WTC11 (cell line): Measurements from ENCODE around the gene DTX4. TPM values are rescaled to one million over a fixed set of nuclear protein-coding genes. Genes with fewer than 3 reads are reported as not detected.
A peak's percentile ranks its signal among the peaks of the same experiment; 100 is the strongest.

Source experiments
- ATAC-seq: fragments of 200-7000 bp; cut with Tn5 transposase; 2 replicates; pipeline ENCODE4 v1.10.0; 2021; ENCODE audit warnings: mild to moderate bottlenecking, moderate library complexity
- CTCF ChIA-PET: fragments of 300-600 bp; sonication (Branson Sonifier 250); formaldehyde crosslinking; loops from one replicate; lab custom pipeline; 2021; ENCODE audit warnings: antibody characterized with exemption; lab: Charles Lee
- POLR2A ChIA-PET: fragments of 350-600 bp; sonication (Branson Sonifier 250); formaldehyde crosslinking; loops from one replicate; lab custom pipeline; 2021; ENCODE audit warnings: antibody characterized with exemption; lab: Charles Lee
- DNase-seq: peaks from one replicate; pipeline ENCODE4 v3.0.0; 2021; ENCODE audit warnings: low spot score
- H3K27ac Mint-ChIP-seq: 2 replicates; pipeline ENCODE4 v1.8.0; 2021; ENCODE audit warnings: mixed read lengths
- H3K27me3 Mint-ChIP-seq: 2 replicates; pipeline ENCODE4 v1.8.0; 2021; ENCODE audit warnings: low read depth, mild to moderate bottlenecking, moderate library complexity, mixed read lengths
- H3K36me3 Mint-ChIP-seq: 2 replicates; pipeline ENCODE4 v1.8.0; 2021; ENCODE audit warnings: mixed read lengths
- H3K4me1 Mint-ChIP-seq: 2 replicates; pipeline ENCODE4 v1.8.0; 2022; ENCODE audit warnings: mixed read lengths
- H3K4me3 Mint-ChIP-seq: 2 replicates; pipeline ENCODE4 v1.8.0; 2021; ENCODE audit warnings: mild to moderate bottlenecking, moderate library complexity, mixed read lengths
- H3K9me3 Mint-ChIP-seq: 2 replicates; pipeline ENCODE4 v1.8.0; 2021; ENCODE audit warnings: mixed read lengths
- E2F1 ChIP-seq: sonication (generic); formaldehyde crosslinking; IDR thresholded peaks from 2 replicates; pipeline ENCODE4 v1.8.0; 2022; ENCODE audit warnings: mild to moderate bottlenecking, missing genetic modification reagents
- GABPB1 ChIP-seq: sonication (generic); formaldehyde crosslinking; IDR thresholded peaks from 2 replicates; pipeline ENCODE4 v1.8.1; 2023; ENCODE audit warnings: mild to moderate bottlenecking, missing genetic modification reagents
- GTF2I ChIP-seq: fragments of 250-450 bp; sonication (Bioruptor Pico); conservative IDR thresholded peaks from 2 replicates; pipeline ENCODE4 v1.4.0; 2021; ENCODE audit warnings: mild to moderate bottlenecking
- HMGA2 ChIP-seq: fragments of 250-450 bp; sonication (Bioruptor Pico); IDR thresholded peaks from 2 replicates; pipeline ENCODE4 v1.4.0; 2021; ENCODE audit warnings: mild to moderate bottlenecking, moderate library complexity
- JAZF1 ChIP-seq: fragments of 250-450 bp; sonication (Bioruptor Pico); IDR thresholded peaks from 2 replicates; pipeline ENCODE4 v1.9.0; 2021; ENCODE audit warnings: moderate library complexity, mild to moderate bottlenecking, inconsistent platforms
- KAT7 ChIP-seq: sonication (generic); formaldehyde crosslinking; IDR thresholded peaks from 2 replicates; pipeline ENCODE4 v1.8.1; 2023; ENCODE audit warnings: missing genetic modification reagents, mild to moderate bottlenecking, borderline replicate concordance
- PREB ChIP-seq: sonication (generic); formaldehyde crosslinking; IDR thresholded peaks from 2 replicates; pipeline ENCODE4 v1.8.1; 2022; ENCODE audit warnings: mild to moderate bottlenecking, missing genetic modification reagents, moderate library complexity, borderline replicate concordance
- SMAD4 ChIP-seq: sonication (generic); formaldehyde crosslinking; IDR thresholded peaks from 2 replicates; pipeline ENCODE4 v1.8.0; 2022; ENCODE audit warnings: mild to moderate bottlenecking, missing genetic modification reagents
- TEAD1 ChIP-seq: sonication (generic); formaldehyde crosslinking; IDR thresholded peaks from 2 replicates; pipeline ENCODE4 v1.8.0; 2022; ENCODE audit warnings: mild to moderate bottlenecking, missing genetic modification reagents
- TEAD4 ChIP-seq: sonication (generic); formaldehyde crosslinking; IDR thresholded peaks from 2 replicates; pipeline ENCODE4 v1.8.0; 2022; ENCODE audit warnings: mild to moderate bottlenecking, missing genetic modification reagents
- ZBTB21 ChIP-seq: sonication (generic); formaldehyde crosslinking; IDR thresholded peaks from 2 replicates; pipeline ENCODE4 v1.8.1; 2023; ENCODE audit warnings: mild to moderate bottlenecking, missing genetic modification reagents, borderline replicate concordance
- ZMAT4 ChIP-seq: fragments of 250-450 bp; sonication (Bioruptor Pico); IDR thresholded peaks from 2 replicates; pipeline ENCODE4 v1.9.0; 2021; ENCODE audit warnings: mild to moderate bottlenecking
- ZNF281 ChIP-seq: sonication (generic); formaldehyde crosslinking; IDR thresholded peaks from 2 replicates; pipeline ENCODE4 v1.8.0; 2023; ENCODE audit warnings: mild to moderate bottlenecking, missing genetic modification reagents
- ZNF512 ChIP-seq: sonication (generic); formaldehyde crosslinking; IDR thresholded peaks from 2 replicates; pipeline ENCODE4 v1.8.1; 2022; ENCODE audit warnings: missing genetic modification reagents, borderline replicate concordance
- total RNA-seq: library from RNA; stranded (reverse); gene quantifications from 3 replicates; pipeline ENCODE4 v1.2.3, GENCODE V29; 2021

Gene DTX4
- total RNA-seq, 1 experiment from 2014 or later, result 15.5 TPM

GRCh38 chr11:59254286-59254685, 82.4 kb downstream of the DTX4 start:
- no peak for ATAC-seq
- CTCF ChIA-PET, result interaction anchor here (0.6 kb wide), 1 partner anchor 9 kb away, joined by 3 read pairs; no protein-coding TSS in a partner anchor
- Mint-ChIP-seq H3K36me3 (no peaks in the 10 kb centered on the region), H3K9me3 (peaks cover 16% of the 10 kb centered on the region), H3K27ac (no peak overlapping the region), H3K4me1 (peaks cover 34% of the 10 kb centered on the region)
- TF ChIP-seq PREB (CRISPR knock-in tag) (no peak), KAT7 (CRISPR knock-in tag) (no peak), ZNF512 (CRISPR knock-in tag) (no peak), E2F1 (CRISPR knock-in tag) (no peak), HMGA2 (no peak), TEAD4 (CRISPR knock-in tag) (no peak), JAZF1 (CRISPR knock-in tag) (no peak), ZMAT4 (CRISPR knock-in tag) (no peak)
- TF ChIP-seq, all 79 proteins: peak for 0
- H3K27me3 Mint-ChIP-seq, result no peaks in the 10 kb centered on the region
- DNase-seq, result no peak
- POLR2A ChIA-PET, result no interaction called here
- H3K4me3 Mint-ChIP-seq, result no peak overlapping the region

- Mint-ChIP-seq H3K4me1 (peaks cover 34% of the 10 kb centered on the region), H3K4me3 (peak overlapping the region; percentile 28), H3K27ac (no peak overlapping the region), H3K27me3 (no peaks in the 10 kb centered on the region), H3K36me3 (no peaks in the 10 kb centered on the region), H3K9me3 (peaks cover 9% of the 10 kb centered on the region)
- TF ChIP-seq GABPB1 (CRISPR knock-in tag), result no peak
- no peak for TF ChIP-seq ZNF281
- no peak for TF ChIP-seq SMAD4 (CRISPR knock-in tag)
- TF ChIP-seq ZBTB21 (CRISPR knock-in tag), result no peak
- TF ChIP-seq TEAD1 (CRISPR knock-in tag), result no peak
- no peak for TF ChIP-seq GTF2I
- ChIA-PET POLR2A (no interaction called here), CTCF (interaction anchor here (1.3 to 1.4 kb wide), 2 partner anchors 8 to 84 kb away, joined by 4 to 7 read pairs; partner anchors contain the start of gene DTX4)
- peak; percentile 79 for ATAC-seq
- DNase-seq, result no peak
Measured at GRCh38 chr11:59255281-59255680, 83.3 kb downstream of the DTX4 start.

Other genes with a start within 250 kb of the DTX4 start
- 5.4 to 9.4 TPM (median 7.3 TPM) in 3 replicates for gene GLYATL1, start 232.6 kb upstream of the DTX4 start, total RNA-seq
- gene GLYATL1B, start 85.8 kb upstream of the DTX4 start, total RNA-seq, result 0.21 TPM in 1 of 3 replicates, not detected in the others
- 16.3 to 25.5 TPM (median 17.7 TPM) in 3 replicates for gene FAM111B, start 64.9 kb upstream of the DTX4 start, total RNA-seq
- gene FAM111A, start 29.3 kb upstream of the DTX4 start, total RNA-seq, result 18.8 to 24.4 TPM (median 22.0 TPM) in 3 replicates
- gene MPEG1, start 40.8 kb downstream of the DTX4 start, total RNA-seq, result 0.05 to 0.09 TPM in 2 of 3 replicates, not detected in the other
- gene OR5AN1, start 186.8 kb downstream of the DTX4 start, total RNA-seq, result not detected in 3 replicates